ENCODE measurements around the gene ARHGAP4. TPM values are rescaled to one million over a fixed set of nuclear protein-coding genes. Genes with fewer than 3 reads are reported as not detected.

The ARHGAP4 gene
- total and polyA plus RNA-seq, 10 donors = 176 to 713 (median 269) TPM

- H3K36me3 ChIP-seq = peaks cover 0 to 100% (median 40%) of the 10 kb centered on the region in 6 donors
- no peak for DNase-seq
- intact Hi-C loops (cut with DNase I; ENCODE audit: low total_unique reads) = no loop called here
- TF ChIP-seq CTCF (IDR thresholded peaks at IDR 0.05 in 8 of 11, conservative IDR thresholded peaks at IDR 0.05 in 3 of 11) (no peak), POLR2A (IDR thresholded peaks at IDR 0.05) (no peak), POLR2AphosphoS5 (IDR thresholded peaks at IDR 0.05) (peak in 1 of 3 donors; percentile 0)
- no peaks in the 10 kb centered on the region for H3K9me3 ChIP-seq
- peaks cover 0 to 24% (median 0%) of the 10 kb centered on the region in 7 donors for H3K27me3 ChIP-seq (replicated peaks in 1 of 7)
- H3K27ac ChIP-seq = no peak overlapping the region
- H3K4me3 ChIP-seq = no peak overlapping the region
- no peaks in the 10 kb centered on the region for H3K4me1 ChIP-seq
- WGBS, 5 donors = 88 to 100% (median 92%) methylated on average over 10 to 17 of the region's 17 CpGs
Measured at GRCh38 chrX:153913701-153914100, 12.4 kb downstream of the ARHGAP4 start.

- no peak for TF ChIP-seq POLR2A (IDR thresholded peaks at IDR 0.05)
- no peak for TF ChIP-seq POLR2AphosphoS5 (IDR thresholded peaks at IDR 0.05)
- no peak for TF ChIP-seq CTCF (IDR thresholded peaks at IDR 0.05 in 8 of 11, conservative IDR thresholded peaks at IDR 0.05 in 3 of 11)
- no peak for DNase-seq
- Histone ChIP-seq H3K4me3 (no peak overlapping the region), H3K36me3 (peaks cover 0 to 100% (median 39%) of the 10 kb centered on the region in 6 donors), H3K27ac (no peak overlapping the region), H3K27me3 (replicated peaks in 1 of 7) (peaks cover 0 to 24% (median 0%) of the 10 kb centered on the region in 7 donors), H3K9me3 (no peaks in the 10 kb centered on the region), H3K4me1 (no peaks in the 10 kb centered on the region)
- intact Hi-C loops (cut with DNase I; ENCODE audit: low total_unique reads) = no loop called here
- 81 to 98% (median 87%) methylated on average over 12 to 17 of the region's 17 CpGs; no CpG with 5 or more reads in 1 of the 5 donors for WGBS, 5 donors
Measured at GRCh38 chrX:153913211-153913610, 12.9 kb downstream of the ARHGAP4 start.

DNA sequence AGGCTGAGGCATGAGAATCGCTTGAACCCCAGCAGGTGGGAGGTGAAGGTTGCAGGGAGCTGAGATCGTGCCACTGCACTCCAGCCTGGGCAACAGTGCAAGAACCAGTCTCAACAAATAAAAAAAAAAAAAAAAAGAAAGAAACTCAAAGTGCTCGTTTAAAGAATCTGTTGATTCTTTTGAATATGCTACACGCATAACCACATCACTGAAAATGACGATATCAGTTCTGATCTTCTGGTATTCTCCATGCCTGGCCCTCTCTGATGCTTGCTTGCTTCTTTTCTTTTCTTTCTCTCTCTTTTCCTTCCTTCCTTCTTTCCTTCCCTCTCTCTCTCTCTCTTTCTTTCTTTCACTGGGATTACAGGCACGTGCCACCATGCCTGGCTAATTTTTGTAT is 14.3 kb downstream of the ARHGAP4 start:
- WGBS, 5 donors = 77 to 89% (median 84%) methylated on average over 6 of the region's 6 CpGs
- Histone ChIP-seq H3K27me3 (replicated peaks in 1 of 7) (peaks cover 0 to 24% (median 0%) of the 10 kb centered on the region in 7 donors), H3K27ac (no peak overlapping the region), H3K9me3 (no peaks in the 10 kb centered on the region), H3K4me1 (peaks cover 0 to 1% (median 0%) of the 10 kb centered on the region in 6 donors), H3K36me3 (peaks cover 0 to 100% (median 35%) of the 10 kb centered on the region in 6 donors), H3K4me3 (no peak overlapping the region)
- TF ChIP-seq POLR2A (IDR thresholded peaks at IDR 0.05) (no peak), CTCF (IDR thresholded peaks at IDR 0.05 in 8 of 11, conservative IDR thresholded peaks at IDR 0.05 in 3 of 11) (no peak), POLR2AphosphoS5 (IDR thresholded peaks at IDR 0.05) (no peak)
- intact Hi-C loops (cut with DNase I; ENCODE audit: low total_unique reads) = no loop called here
- no peak for DNase-seq

- peaks cover 0 to 87% (median 35%) of the 10 kb centered on the region in 6 donors for H3K36me3 ChIP-seq
- TF ChIP-seq POLR2A (IDR thresholded peaks at IDR 0.05) (no peak), CTCF (IDR thresholded peaks at IDR 0.05 in 8 of 11, conservative IDR thresholded peaks at IDR 0.05 in 3 of 11) (no peak)
- no peak overlapping the region for H3K4me3 ChIP-seq
- H3K4me1 ChIP-seq = peaks cover 0 to 15% (median under 1%) of the 10 kb centered on the region in 6 donors
- intact Hi-C loops (cut with DNase I; ENCODE audit: low total_unique reads) = no loop called here
- peaks cover 0 to 24% (median 0%) of the 10 kb centered on the region in 7 donors for H3K27me3 ChIP-seq (replicated peaks in 1 of 7)
- WGBS, 5 donors = 93 to 96% (median 95%) methylated on average over 10 to 22 of the region's 22 CpGs; no CpG with 5 or more reads in 1 of the 5 donors
- no peaks in the 10 kb centered on the region for H3K9me3 ChIP-seq
- no peak overlapping the region for H3K27ac ChIP-seq
- no peak for DNase-seq
Measured at GRCh38 chrX:153910446-153910845, 15.6 kb downstream of the ARHGAP4 start.
